Measurements from ENCODE around the gene LSM12.

DNA sequence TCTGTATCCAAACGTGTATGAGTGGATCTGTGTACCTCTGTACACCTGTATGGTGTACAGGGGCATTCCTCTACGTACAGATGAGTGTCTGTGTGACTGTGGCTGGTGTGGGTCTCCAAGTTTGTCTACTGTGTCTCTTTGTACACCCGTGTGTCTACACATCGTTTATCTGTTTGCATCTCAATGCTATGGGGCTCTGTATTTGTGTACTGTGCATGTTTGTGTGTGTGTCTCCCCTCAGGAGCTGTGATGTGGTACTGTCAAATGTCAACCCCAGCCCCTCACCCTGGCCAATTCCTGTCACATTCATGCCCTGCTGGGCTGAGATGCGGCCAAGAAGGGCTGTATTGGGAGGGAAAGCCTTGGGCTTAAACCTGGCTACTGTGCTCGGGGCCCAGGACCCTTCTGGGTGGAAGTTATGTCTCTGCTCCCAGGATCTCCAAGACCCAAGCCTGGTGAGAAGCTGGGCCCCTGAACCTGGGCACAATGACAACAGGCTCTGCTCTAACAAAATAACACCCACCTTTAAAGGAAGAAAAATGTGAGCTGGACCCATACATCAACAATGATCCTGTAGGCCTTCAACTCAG lies 65.5 kb downstream of the LSM12 start:
- TF ChIP-seq, protein P1, sequence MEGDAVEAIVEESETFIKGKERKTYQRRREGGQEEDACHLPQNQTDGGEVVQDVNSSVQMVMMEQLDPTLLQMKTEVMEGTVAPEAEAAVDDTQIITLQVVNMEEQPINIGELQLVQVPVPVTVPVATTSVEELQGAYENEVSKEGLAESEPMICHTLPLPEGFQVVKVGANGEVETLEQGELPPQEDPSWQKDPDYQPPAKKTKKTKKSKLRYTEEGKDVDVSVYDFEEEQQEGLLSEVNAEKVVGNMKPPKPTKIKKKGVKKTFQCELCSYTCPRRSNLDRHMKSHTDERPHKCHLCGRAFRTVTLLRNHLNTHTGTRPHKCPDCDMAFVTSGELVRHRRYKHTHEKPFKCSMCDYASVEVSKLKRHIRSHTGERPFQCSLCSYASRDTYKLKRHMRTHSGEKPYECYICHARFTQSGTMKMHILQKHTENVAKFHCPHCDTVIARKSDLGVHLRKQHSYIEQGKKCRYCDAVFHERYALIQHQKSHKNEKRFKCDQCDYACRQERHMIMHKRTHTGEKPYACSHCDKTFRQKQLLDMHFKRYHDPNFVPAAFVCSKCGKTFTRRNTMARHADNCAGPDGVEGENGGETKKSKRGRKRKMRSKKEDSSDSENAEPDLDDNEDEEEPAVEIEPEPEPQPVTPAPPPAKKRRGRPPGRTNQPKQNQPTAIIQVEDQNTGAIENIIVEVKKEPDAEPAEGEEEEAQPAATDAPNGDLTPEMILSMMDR (IDR thresholded peaks at IDR 0.05 in 8 of 11, conservative IDR thresholded peaks at IDR 0.05 in 3 of 11) = no peak
- TF ChIP-seq POLR2A (IDR thresholded peaks at IDR 0.05) = no peak

Measured in spleen (tissue), 7 donors.